ENCODE measurements around the gene UBXN1.
A peak's percentile ranks its signal among the peaks of the same experiment; 100 is the strongest.

UBXN1 gene

GRCh38 chr11:62689421-62690183 is 10.7 kb upstream of the UBXN1 start, which contains the start of gene LRRN4CL:
Gene LRRN4CL, minus strand, starts transcription at chr11:62689530. Its CDS starts 1,022 bp downstream, at chr11:62688508.
- CTCF ChIA-PET: interaction anchor here (0.6 to 1.9 kb wide), 3 partner anchors 9 to 97 kb away, joined by 3 to 8 read pairs (median 3); no protein-coding TSS in a partner anchor
- H3K27ac ChIP-seq: peak within 1 kb of the TSS; percentile 70
- peak; percentile 61 for DNase-seq (ENCODE audit: low spot score)
- POLR2A ChIA-PET (ENCODE audit: low non-redundant PET): interaction anchor here (0.7 to 1.1 kb wide), 2 partner anchors 44 to 166 kb away, joined by 3 to 4 read pairs; no protein-coding TSS in a partner anchor
- TF ChIP-seq CTCF (conservative IDR thresholded peaks at IDR 0.05; ENCODE audit: low read depth): no peak

- CTCF ChIA-PET: no interaction called here
- no peak overlapping the region for H3K27ac ChIP-seq
- POLR2A ChIA-PET (ENCODE audit: low non-redundant PET): no interaction called here
- DNase-seq (ENCODE audit: low spot score): no peak
- no peak for TF ChIP-seq CTCF (conservative IDR thresholded peaks at IDR 0.05; ENCODE audit: low read depth)
Observed at GRCh38 chr11:62688491-62688890, 9.6 kb upstream of the UBXN1 start.

DNA sequence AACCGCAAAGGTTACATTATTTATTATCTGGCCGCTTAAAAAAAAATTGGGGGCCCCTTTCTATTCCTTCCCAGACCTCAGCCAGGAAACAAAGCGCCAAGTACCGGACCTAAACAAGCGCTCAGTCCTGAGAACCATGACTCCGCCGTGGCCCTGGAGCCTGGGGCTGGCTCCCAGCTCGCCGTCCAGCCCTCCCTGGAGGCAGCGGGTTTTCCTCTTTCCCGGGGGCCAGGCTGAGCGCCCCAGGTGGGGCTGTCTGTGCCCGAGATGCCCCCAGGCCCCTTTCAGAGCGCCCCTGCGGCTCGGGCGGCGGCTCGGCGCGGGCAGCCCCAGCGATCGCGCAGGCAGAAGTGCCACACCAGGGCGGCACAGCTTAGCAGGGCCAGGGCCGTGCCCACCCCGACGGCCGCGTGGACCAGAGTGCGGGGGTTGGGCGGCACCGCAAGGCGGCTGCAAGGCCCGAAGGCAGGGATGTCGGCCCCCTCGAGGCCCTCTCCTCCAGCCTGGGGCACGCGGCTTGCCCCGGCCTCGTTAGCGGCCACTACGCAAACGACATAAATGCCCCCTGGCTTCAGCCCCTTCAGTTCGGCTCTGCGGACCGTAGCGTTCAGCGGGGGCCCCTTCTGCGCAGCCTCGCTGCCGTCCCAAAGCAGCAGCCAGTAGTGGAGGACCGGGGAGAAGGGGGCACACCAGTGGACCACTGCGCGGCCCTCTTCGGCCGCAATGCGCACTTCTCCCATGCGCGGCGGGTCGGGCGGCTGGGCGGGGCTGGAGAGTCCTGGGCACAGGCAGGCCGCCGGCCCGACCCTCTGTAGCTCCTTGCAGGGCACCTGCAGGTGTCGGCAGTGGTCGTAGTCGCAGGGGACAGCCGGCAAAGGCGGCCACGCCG is 8.9 kb upstream of the UBXN1 start:
- H3K27ac ChIP-seq: no peak overlapping the region
- ChIA-PET CTCF (interaction anchor here (0.6 kb wide), 1 partner anchor 38 kb away, joined by 3 read pairs; no protein-coding TSS in a partner anchor), POLR2A (ENCODE audit: low non-redundant PET) (no interaction called here)
- TF ChIP-seq CTCF (conservative IDR thresholded peaks at IDR 0.05; ENCODE audit: low read depth): no peak
- DNase-seq (ENCODE audit: low spot score): no peak

DNA sequence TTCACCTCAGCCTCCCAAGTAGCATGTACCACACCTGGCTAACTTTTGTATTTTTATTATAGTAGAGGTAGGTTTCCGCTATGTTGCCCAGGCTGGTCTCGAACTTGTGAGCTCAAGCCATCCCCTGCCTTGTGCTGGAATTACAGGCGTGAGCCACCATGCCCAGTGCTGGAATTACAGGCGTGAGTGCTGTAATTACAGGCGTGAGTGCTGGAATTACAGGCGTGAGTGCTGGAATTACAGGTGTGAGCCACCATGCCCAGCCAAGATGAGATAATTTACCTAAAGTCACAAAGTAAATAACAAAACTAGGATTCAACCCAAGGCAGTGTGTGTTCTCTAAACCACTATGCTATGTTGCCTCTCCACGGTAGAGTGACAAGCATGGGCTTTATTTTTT is 3.6 kb upstream of the UBXN1 start:
- ChIA-PET CTCF (interaction anchor here (2.5 kb wide), 1 partner anchor 12 kb away, joined by 17 read pairs; no protein-coding TSS in a partner anchor), POLR2A (ENCODE audit: low non-redundant PET) (no interaction called here)
- no peak for TF ChIP-seq CTCF (conservative IDR thresholded peaks at IDR 0.05; ENCODE audit: low read depth)
- DNase-seq (ENCODE audit: low spot score): no peak
- no peak overlapping the region for H3K27ac ChIP-seq

DNA sequence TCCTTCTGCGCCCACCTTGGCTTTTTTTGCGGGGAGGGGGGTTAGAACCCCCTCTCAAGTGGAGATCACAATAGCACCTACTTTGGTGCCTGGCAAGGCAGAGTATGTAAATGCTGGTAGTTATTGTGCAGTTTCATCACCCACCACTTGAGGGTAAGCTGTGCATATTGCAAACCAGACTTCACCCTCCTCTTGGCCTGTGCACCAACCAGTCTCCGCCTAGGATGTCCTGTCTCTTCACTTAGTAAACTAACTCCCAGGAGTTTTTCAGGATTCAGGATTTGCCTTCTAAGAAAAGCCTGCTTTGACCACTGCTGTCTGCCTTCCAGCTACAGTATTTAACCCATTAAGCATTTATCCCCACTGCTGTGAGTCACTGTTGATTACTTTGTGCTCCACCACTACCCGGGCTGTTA is 2.0 kb upstream of the UBXN1 start:
- TF ChIP-seq CTCF (conservative IDR thresholded peaks at IDR 0.05; ENCODE audit: low read depth): peak; percentile 71
- POLR2A ChIA-PET (ENCODE audit: low non-redundant PET): interaction anchor here (0.5 to 1.1 kb wide), 4 partner anchors 11 to 80 kb away, joined by 4 to 8 read pairs (median 6); no protein-coding TSS in a partner anchor
- CTCF ChIA-PET: interaction anchor here (0.6 to 2.5 kb wide), 9 partner anchors 8 to 538 kb away, joined by 3 to 17 read pairs (median 6); partner anchors contain the start of genes HNRNPUL2, LRRN4CL and TTC9C
- DNase-seq (ENCODE audit: low spot score): peak; percentile 69
- peak overlapping the region; percentile 88 for H3K27ac ChIP-seq

DNA sequence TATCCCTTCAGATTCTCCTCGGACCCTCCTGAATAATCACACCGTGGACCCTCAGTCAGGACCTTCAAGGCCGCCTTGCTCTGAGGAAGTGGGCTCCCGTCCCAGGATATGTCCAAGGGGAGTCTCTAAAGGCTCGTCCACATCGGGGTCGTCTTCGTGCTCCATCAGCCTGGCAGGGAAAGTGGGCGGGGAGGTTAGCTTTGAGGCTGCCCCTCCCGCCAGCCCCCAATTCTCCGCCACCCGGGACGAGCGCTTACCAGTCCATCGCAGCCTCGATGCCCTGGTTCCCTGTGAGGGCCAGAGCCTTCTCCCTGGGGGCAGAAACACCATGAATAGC is 472 bp downstream of the UBXN1 start:
- DNase-seq (ENCODE audit: low spot score): no peak
- POLR2A ChIA-PET (ENCODE audit: low non-redundant PET): no interaction called here
- peak overlapping the region; percentile 88 for H3K27ac ChIP-seq
- no peak for TF ChIP-seq CTCF (conservative IDR thresholded peaks at IDR 0.05; ENCODE audit: low read depth)
- CTCF ChIA-PET: no interaction called here

Data from RWPE1 (cell line).